ENCODE data around the gene DHRS7B.
"Not testable (repeated sequence)": the region's sequence is repeated elsewhere in the genome, so short reads cannot be mapped to it uniquely, and the experiment has no call there.

DHRS7B gene

DNA sequence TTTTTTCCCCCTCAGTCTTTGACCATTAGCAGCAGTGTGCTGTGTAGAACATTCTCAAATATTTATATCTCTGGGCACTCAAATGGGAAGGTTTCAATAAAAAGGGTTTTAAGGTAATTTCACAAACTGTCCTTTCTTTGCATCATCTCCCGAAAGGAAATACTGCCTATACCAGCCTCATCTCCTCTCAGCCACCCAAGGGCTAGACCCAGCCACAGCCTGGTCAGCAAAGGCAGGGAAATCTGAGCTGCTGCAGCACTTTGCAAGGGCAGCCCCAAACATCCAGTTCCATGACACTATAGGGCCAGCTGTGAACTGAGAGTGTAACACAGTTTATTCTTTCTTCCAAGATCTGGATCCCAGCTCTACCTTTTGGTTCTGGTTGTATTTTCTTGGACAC lies 58.3 kb downstream of the DHRS7B start:
- H3K27me3 ChIP-seq (ENCODE audit: insufficient read depth, low read length): no peaks in the 10 kb centered on the region
- no peaks in the 10 kb centered on the region for H3K4me1 ChIP-seq (ENCODE audit: insufficient read depth, low read length)
- H3K4me3 ChIP-seq (ENCODE audit: low read length): no peak overlapping the region
- H3K9me3 ChIP-seq (ENCODE audit: low read length): peaks cover 3% of the 10 kb centered on the region
- H2AFZ ChIP-seq (ENCODE audit: low read depth, low read length): no peak overlapping the region
- H3K36me3 ChIP-seq (ENCODE audit: insufficient read depth, low read length): peaks cover 30% of the 10 kb centered on the region

- H3K36me3 ChIP-seq (ENCODE audit: insufficient read depth, low read length): peaks cover 37% of the 10 kb centered on the region
Measured at GRCh38 chr17:21186399-21187187, 59.8 kb downstream of the DHRS7B start.

DNA sequence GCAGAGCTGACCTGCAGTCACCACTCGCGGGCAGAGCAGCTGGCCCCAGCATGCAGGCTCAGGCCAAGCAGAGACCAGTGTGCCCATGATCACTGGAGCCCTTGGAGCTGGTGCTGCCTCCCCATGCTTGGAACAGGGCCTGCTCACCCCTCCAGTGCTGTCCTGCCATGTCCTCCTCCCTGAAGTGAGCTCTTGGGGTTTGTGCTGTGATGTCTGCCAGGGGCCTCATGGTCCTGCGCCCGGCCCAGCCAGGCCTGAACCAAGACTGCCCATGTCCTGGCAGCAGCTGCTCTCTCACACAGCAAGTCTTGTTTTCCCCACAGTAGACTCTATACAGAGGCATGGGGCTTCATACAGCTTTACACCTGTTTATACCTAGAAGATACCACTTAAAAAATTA lies 62.6 kb downstream of the DHRS7B start:
- H3K36me3 ChIP-seq (ENCODE audit: insufficient read depth, low read length): peaks cover 32% of the 10 kb centered on the region

More at GRCh38 chr17:21186399-21187187, 59.8 kb downstream of the DHRS7B start:
- H3K4me1 ChIP-seq (ENCODE audit: insufficient read depth, low read length): no peaks in the 10 kb centered on the region
- no peaks in the 10 kb centered on the region for H3K27me3 ChIP-seq (ENCODE audit: insufficient read depth, low read length)
- H3K4me3 ChIP-seq (ENCODE audit: low read length): no peak overlapping the region
- H2AFZ ChIP-seq (ENCODE audit: low read depth, low read length): no peak overlapping the region
- no peaks in the 10 kb centered on the region for H3K9me3 ChIP-seq (ENCODE audit: low read length)

GRCh38 chr17:21190078-21190477 lies 63.3 kb downstream of the DHRS7B start:
- Histone ChIP-seq H2AFZ (ENCODE audit: low read depth, low read length) (no peak overlapping the region), H3K4me3 (ENCODE audit: low read length) (no peak overlapping the region), H3K36me3 (ENCODE audit: insufficient read depth, low read length) (peaks cover 25% of the 10 kb centered on the region), H3K4me1 (ENCODE audit: insufficient read depth, low read length) (no peaks in the 10 kb centered on the region), H3K27me3 (ENCODE audit: insufficient read depth, low read length) (no peaks in the 10 kb centered on the region), H3K9me3 (ENCODE audit: low read length) (peaks cover 2% of the 10 kb centered on the region)

More for the DNA sequence above, 62.6 kb downstream of the DHRS7B start:
- no peak overlapping the region for H3K4me3 ChIP-seq (ENCODE audit: low read length)
- H3K4me1 ChIP-seq (ENCODE audit: insufficient read depth, low read length): no peaks in the 10 kb centered on the region
- H3K9me3 ChIP-seq (ENCODE audit: low read length): peaks cover 2% of the 10 kb centered on the region
- H3K27me3 ChIP-seq (ENCODE audit: insufficient read depth, low read length): no peaks in the 10 kb centered on the region
- no peak overlapping the region for H2AFZ ChIP-seq (ENCODE audit: low read depth, low read length)

- peaks cover 27% of the 10 kb centered on the region for H3K36me3 ChIP-seq (ENCODE audit: insufficient read depth, low read length)
- H3K4me3 ChIP-seq (ENCODE audit: low read length): no peak overlapping the region
- H2AFZ ChIP-seq (ENCODE audit: low read depth, low read length): no peak overlapping the region
- H3K4me1 ChIP-seq (ENCODE audit: insufficient read depth, low read length): no peaks in the 10 kb centered on the region
- H3K9me3 ChIP-seq (ENCODE audit: low read length): peaks cover 2% of the 10 kb centered on the region
- no peaks in the 10 kb centered on the region for H3K27me3 ChIP-seq (ENCODE audit: insufficient read depth, low read length)
Measured at GRCh38 chr17:21191698-21192097, 64.9 kb downstream of the DHRS7B start.

DNA sequence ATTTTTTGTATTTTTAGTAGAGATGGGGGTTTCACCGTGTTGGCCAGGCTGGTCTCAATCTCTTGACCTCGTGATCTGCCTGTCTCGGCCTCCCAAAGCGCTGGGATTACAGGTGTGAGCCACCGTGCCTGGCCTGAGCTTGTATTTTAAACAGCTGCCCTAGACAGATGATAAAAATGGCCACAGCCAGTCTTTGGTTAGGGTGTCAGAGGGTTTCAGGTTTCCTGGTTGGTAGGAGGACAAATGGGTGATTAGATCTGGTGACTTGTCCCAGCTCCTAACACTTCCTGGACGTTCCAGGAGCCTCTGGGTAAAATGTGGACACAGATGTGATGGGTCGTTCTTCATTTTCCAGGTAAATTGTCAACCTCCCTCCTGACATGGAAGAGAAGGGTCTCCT lies 65.7 kb downstream of the DHRS7B start:
- not testable (repeated sequence) for H3K4me1 ChIP-seq (ENCODE audit: insufficient read depth, low read length); H3K4me3 ChIP-seq (ENCODE audit: low read length); H3K27me3 ChIP-seq (ENCODE audit: insufficient read depth, low read length); H2AFZ ChIP-seq (ENCODE audit: low read depth, low read length); H3K9me3 ChIP-seq (ENCODE audit: low read length)
- H3K36me3 ChIP-seq (ENCODE audit: insufficient read depth, low read length): peaks cover 32% of the 10 kb centered on the region

DNA sequence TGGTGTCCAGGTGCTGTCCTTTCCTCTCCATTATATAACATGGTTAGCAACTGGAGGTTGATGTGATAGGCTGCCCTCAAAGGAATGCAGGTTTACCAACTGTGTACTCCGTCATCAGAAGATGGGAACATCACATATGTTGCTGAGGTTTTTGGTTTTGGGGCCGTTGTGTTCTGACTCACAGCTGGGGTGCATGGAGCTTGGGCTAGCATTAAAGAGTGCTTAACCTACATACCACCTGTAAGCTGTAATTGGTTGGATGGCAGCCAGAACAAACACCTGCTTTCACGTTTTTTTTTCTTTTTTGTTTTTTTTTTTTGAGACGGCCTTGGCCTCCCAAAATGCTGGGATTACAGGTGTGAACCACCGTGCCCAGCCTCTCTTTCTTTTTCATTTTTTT lies 66.3 kb downstream of the DHRS7B start:
- Histone ChIP-seq H3K4me3 (ENCODE audit: low read length) (no peak overlapping the region), H3K36me3 (ENCODE audit: insufficient read depth, low read length) (peaks cover 38% of the 10 kb centered on the region), H3K4me1 (ENCODE audit: insufficient read depth, low read length) (no peaks in the 10 kb centered on the region), H3K27me3 (ENCODE audit: insufficient read depth, low read length) (no peaks in the 10 kb centered on the region), H2AFZ (ENCODE audit: low read depth, low read length) (no peak overlapping the region), H3K9me3 (ENCODE audit: low read length) (peaks cover 2% of the 10 kb centered on the region)

GRCh38 chr17:21194226-21194625 lies 67.5 kb downstream of the DHRS7B start:
- Histone ChIP-seq H3K4me1 (ENCODE audit: insufficient read depth, low read length) (peaks cover under 1% of the 10 kb centered on the region), H2AFZ (ENCODE audit: low read depth, low read length) (no peak overlapping the region), H3K36me3 (ENCODE audit: insufficient read depth, low read length) (peaks cover 41% of the 10 kb centered on the region)

DNA sequence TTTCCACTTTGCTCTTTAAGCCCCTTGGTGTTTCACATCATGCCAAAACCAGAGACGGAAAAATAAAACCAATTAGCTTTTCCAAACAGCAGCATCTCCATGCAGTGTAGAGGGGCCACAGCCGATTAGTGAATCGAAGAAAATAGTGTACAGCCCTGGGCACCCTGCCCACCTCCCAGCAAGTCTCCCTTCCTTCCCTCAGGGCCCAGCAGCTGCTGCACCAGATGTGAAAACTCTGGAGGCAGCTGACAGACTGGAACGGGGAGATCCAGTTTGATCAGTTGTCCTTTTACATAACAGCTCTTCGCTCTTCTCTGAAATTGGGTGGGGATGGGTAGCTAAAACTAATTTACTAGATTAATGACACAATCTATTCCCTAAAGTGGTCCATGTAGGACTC lies 67.9 kb downstream of the DHRS7B start:
- H3K36me3 ChIP-seq (ENCODE audit: insufficient read depth, low read length): peaks cover 41% of the 10 kb centered on the region
- peaks cover 4% of the 10 kb centered on the region for H3K4me1 ChIP-seq (ENCODE audit: insufficient read depth, low read length)
- no peak overlapping the region for H3K4me3 ChIP-seq (ENCODE audit: low read length)
- H3K27me3 ChIP-seq (ENCODE audit: insufficient read depth, low read length): no peaks in the 10 kb centered on the region
- no peak overlapping the region for H2AFZ ChIP-seq (ENCODE audit: low read depth, low read length)
- peaks cover 6% of the 10 kb centered on the region for H3K9me3 ChIP-seq (ENCODE audit: low read length)

More at GRCh38 chr17:21194226-21194625, 67.5 kb downstream of the DHRS7B start:
- Histone ChIP-seq H3K9me3 (ENCODE audit: low read length) (peaks cover 6% of the 10 kb centered on the region), H3K4me3 (ENCODE audit: low read length) (no peak overlapping the region), H3K27me3 (ENCODE audit: insufficient read depth, low read length) (no peaks in the 10 kb centered on the region)

DNA sequence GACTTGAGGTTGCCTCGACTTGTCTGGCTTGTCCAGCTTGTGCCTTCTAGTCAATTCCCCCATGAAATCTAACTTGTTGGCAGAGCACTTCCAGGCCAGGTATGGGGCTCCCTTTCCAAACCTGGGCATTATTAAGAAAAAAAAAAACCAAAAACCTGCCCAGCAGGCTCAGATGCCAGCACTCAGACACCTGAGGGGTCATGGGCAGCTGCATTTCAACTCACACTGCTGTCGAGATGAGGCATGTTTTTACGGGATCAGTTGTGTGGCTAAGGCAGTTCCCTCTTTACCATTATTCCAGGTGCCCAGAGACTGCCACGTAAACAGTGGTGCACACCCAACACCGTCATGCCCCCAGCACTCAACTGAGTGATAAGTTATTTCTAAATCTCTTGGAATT lies 69.4 kb downstream of the DHRS7B start:
- Histone ChIP-seq H3K4me1 (ENCODE audit: insufficient read depth, low read length) (peaks cover 18% of the 10 kb centered on the region), H3K9me3 (ENCODE audit: low read length) (peaks cover 6% of the 10 kb centered on the region), H3K36me3 (ENCODE audit: insufficient read depth, low read length) (peaks cover 37% of the 10 kb centered on the region), H3K4me3 (ENCODE audit: low read length) (no peak overlapping the region), H3K27me3 (ENCODE audit: insufficient read depth, low read length) (no peaks in the 10 kb centered on the region), H2AFZ (ENCODE audit: low read depth, low read length) (no peak overlapping the region)

DNA sequence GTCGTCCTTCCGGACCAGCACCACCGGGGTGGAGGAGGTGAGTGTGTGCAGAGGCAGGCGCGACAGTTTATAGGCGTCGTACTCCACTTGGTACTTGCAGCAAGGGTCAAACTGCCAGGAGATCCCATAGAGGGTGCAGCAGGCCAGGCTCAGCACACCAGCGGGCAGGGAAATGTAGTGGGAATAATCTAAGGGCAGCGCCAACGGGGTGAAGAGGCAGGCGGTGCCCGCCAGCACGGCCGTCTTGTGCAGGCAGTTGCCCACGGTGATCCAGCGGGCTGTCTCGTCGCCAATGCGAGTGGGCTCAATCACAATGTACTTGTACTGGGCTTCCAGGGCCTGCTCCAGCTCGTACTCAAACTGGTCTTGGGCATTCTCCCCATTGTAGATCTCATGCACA lies 71.6 kb downstream of the DHRS7B start:
- Histone ChIP-seq H3K4me1 (ENCODE audit: insufficient read depth, low read length) (peaks cover 19% of the 10 kb centered on the region), H3K27me3 (ENCODE audit: insufficient read depth, low read length) (no peaks in the 10 kb centered on the region), H3K9me3 (ENCODE audit: low read length) (peaks cover 6% of the 10 kb centered on the region), H3K36me3 (ENCODE audit: insufficient read depth, low read length) (peaks cover 31% of the 10 kb centered on the region), H2AFZ (ENCODE audit: low read depth, low read length) (no peak overlapping the region), H3K4me3 (ENCODE audit: low read length) (no peak overlapping the region)

DNA sequence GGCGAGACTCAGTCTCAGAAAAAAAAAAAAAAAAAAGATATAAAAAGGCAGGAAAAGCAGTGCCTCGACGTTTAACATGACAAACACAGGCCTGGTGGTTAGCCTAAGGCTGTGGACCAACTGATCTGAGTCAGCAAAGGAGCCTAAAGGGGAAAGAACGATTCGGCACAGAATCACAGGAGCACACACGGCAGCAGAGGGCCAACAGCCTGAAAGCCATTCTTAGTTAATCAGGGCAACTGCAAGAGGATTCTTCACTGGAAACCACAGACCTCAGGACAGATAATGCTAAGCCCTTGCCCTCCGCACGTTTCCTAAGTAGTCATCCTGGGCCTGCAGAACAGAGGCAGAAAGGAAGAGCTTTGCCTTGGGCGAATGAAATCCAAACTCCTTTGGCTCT lies 72.5 kb downstream of the DHRS7B start:
- H3K9me3 ChIP-seq (ENCODE audit: low read length): peaks cover 5% of the 10 kb centered on the region
- no peak overlapping the region for H3K4me3 ChIP-seq (ENCODE audit: low read length)
- H3K4me1 ChIP-seq (ENCODE audit: insufficient read depth, low read length): peaks cover 19% of the 10 kb centered on the region
- peaks cover 31% of the 10 kb centered on the region for H3K36me3 ChIP-seq (ENCODE audit: insufficient read depth, low read length)
- H2AFZ ChIP-seq (ENCODE audit: low read depth, low read length): no peak overlapping the region
- no peaks in the 10 kb centered on the region for H3K27me3 ChIP-seq (ENCODE audit: insufficient read depth, low read length)

GRCh38 chr17:21199856-21200255 lies 73.1 kb downstream of the DHRS7B start:
- Histone ChIP-seq H3K36me3 (ENCODE audit: insufficient read depth, low read length) (peaks cover 31% of the 10 kb centered on the region), H2AFZ (ENCODE audit: low read depth, low read length) (no peak overlapping the region), H3K4me1 (ENCODE audit: insufficient read depth, low read length) (peaks cover 25% of the 10 kb centered on the region), H3K4me3 (ENCODE audit: low read length) (no peak overlapping the region), H3K27me3 (ENCODE audit: insufficient read depth, low read length) (no peaks in the 10 kb centered on the region), H3K9me3 (ENCODE audit: low read length) (peaks cover 5% of the 10 kb centered on the region)

All from neuron (in vitro differentiated cells).